H7 (cell line): Measurements from ENCODE around the gene CCDC154. TPM values are rescaled to one million over a fixed set of nuclear protein-coding genes. Genes with fewer than 3 reads are reported as not detected.
A peak's percentile ranks its signal among the peaks of the same experiment; 100 is the strongest.

Experiments
- DNase-seq: peaks from one replicate; pipeline ENCODE4 v3.0.0; 2012
- H3K27me3 ChIP-seq: 2 replicates; pipeline ENCODE4 v1.6.0; 2011; ENCODE audit warnings: mild to moderate bottlenecking, low read length; ENCODE audit not compliant: control insufficient read depth, insufficient read depth
- H3K36me3 ChIP-seq: replicated peaks from 2 replicates; pipeline ENCODE4 v1.5.1; 2011; ENCODE audit warnings: low read length; ENCODE audit not compliant: control insufficient read depth, insufficient read depth
- H3K4me3 ChIP-seq: 2 replicates; pipeline ENCODE4 v1.5.1; 2011; ENCODE audit warnings: low read depth, mild to moderate bottlenecking, control low read depth, low read length, moderate library complexity; ENCODE audit not compliant: insufficient read depth
- total RNA-seq: library from RNA; depleted of rRNA; stranded (reverse); fragments of >200 nt; shearing (Covaris generic); gene quantifications from 2 replicates; pipeline ENCODE4 v1.2.3, GENCODE V29; 2014

Gene CCDC154
- total RNA-seq, 1 experiment from 2014 or later = not detected

DNA sequence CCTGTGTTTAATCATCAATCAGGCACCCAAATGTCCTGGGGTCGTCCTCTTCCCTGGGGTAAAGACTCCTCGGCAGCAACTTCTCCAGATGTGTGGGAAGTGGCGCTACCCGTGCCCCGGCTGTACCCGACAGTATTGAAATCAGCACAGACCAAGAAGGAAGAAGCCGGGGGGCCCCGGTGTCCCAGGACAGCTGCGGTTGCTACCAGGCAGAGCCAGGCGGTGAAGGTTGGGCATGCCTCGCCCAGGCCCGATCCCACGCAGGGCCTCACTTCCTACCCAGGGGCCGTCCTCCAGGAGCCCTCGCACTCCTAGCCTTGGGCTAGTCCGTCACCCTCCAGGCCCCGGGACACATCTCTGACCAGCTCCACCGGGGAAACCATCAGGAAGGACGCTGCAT lies 9.0 kb upstream of the CCDC154 start:
- Histone ChIP-seq H3K36me3 (peaks cover 3% of the 10 kb centered on the region), H3K27me3 (no peaks in the 10 kb centered on the region), H3K4me3 (no peak overlapping the region)
- DNase-seq = no peak

DNA sequence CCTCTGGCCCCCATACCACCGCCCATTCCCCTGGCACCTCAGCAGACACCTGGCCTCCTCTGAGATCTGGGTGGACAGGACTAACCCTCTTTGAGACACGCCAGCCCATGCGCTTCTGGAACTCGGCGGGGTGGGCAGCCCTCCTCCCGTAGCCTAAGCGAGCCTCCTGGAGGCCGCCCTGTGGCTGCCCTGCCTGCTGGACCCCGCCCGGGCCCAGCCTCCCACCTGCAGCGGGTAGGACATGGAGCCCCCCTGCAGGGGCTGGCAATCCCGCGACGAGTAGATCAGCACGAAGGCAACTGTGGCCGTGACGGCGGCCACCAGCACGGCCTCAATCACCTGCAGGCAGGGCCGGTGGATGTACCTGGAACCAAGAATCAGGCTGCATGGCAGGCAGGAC lies 8.2 kb upstream of the CCDC154 start:
- DNase-seq = no peak
- Histone ChIP-seq H3K36me3 (peaks cover 3% of the 10 kb centered on the region), H3K4me3 (no peak overlapping the region), H3K27me3 (no peaks in the 10 kb centered on the region)

GRCh38 chr16:1451702-1452392 lies 7.5 kb upstream of the CCDC154 start:
- no peak overlapping the region for H3K4me3 ChIP-seq
- no peak for DNase-seq
- H3K36me3 ChIP-seq = peaks cover 3% of the 10 kb centered on the region
- no peaks in the 10 kb centered on the region for H3K27me3 ChIP-seq

DNA sequence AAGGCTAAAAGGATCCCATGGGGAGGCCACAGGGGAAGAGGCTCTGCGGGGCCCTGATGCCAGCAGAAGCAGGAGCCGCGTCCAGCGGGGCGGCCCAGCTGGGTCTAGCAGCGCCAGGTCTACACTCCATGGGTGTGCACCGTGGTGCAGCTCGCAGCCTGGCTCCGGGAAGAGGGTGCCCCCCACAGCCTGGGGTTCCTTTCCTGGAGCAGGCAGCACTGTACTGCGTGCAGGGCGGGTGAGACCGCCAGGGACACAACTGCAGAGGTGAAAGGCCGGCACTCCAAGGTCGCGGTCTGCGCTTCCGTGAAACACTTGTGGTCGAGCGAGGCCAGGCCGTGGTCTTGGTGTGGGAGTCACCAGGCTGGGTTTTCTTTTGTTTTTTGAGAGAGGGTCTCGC lies 6.5 kb upstream of the CCDC154 start:
- no peak for DNase-seq
- Histone ChIP-seq H3K4me3 (no peak overlapping the region), H3K27me3 (no peaks in the 10 kb centered on the region), H3K36me3 (peaks cover 3% of the 10 kb centered on the region)

GRCh38 chr16:1450218-1450617 lies 5.9 kb upstream of the CCDC154 start:
- Histone ChIP-seq H3K4me3 (no peak overlapping the region), H3K36me3 (peaks cover 3% of the 10 kb centered on the region), H3K27me3 (no peaks in the 10 kb centered on the region)
- peak; percentile 90 for DNase-seq

- Histone ChIP-seq H3K4me3 (no peak overlapping the region), H3K27me3 (no peaks in the 10 kb centered on the region), H3K36me3 (peaks cover 3% of the 10 kb centered on the region)
- no peak for DNase-seq
Measured at GRCh38 chr16:1449201-1449788, 4.9 kb upstream of the CCDC154 start.

DNA sequence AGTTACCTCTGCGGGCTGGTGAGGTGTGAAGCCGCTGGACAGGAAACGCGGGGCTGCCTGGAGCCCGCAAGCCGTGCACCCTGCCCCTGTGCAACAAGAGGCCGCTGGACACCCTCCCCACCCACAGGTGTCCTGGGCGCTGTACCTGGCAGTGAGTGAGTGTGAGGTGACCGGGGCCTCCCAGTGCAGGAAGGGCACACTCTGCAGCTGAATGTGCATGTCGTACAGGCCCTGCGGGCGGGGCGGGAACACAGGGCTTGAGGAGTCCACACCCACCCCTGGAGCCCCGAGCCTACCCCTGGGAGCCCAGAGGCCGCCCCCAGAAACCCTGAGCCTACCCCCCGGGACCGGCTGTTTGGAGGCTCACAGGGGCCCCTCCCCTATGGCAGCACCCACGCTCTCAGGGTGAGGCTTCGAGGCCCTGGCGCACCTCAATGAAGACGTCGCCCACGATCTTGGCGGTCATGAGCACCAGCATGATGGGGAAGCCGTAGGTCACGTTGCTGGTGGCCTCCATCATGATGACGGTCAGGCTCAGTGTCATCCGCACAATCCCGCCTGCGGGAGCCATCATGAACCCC lies 4.3 kb upstream of the CCDC154 start:
- peaks cover 1% of the 10 kb centered on the region for H3K36me3 ChIP-seq
- DNase-seq = no peak
- no peak overlapping the region for H3K4me3 ChIP-seq
- H3K27me3 ChIP-seq = no peaks in the 10 kb centered on the region

GRCh38 chr16:1447965-1448364 lies 3.6 kb upstream of the CCDC154 start:
- no peak for DNase-seq
- no peaks in the 10 kb centered on the region for H3K27me3 ChIP-seq
- H3K4me3 ChIP-seq = no peak overlapping the region
- H3K36me3 ChIP-seq = no peaks in the 10 kb centered on the region; the same call in none of the 2 replicates

GRCh38 chr16:1446296-1447080 lies 2.1 kb upstream of the CCDC154 start:
- no peaks in the 10 kb centered on the region for H3K27me3 ChIP-seq
- no peak overlapping the region for H3K4me3 ChIP-seq
- H3K36me3 ChIP-seq = no peaks in the 10 kb centered on the region; the same call in none of the 2 replicates
- DNase-seq = no peak

DNA sequence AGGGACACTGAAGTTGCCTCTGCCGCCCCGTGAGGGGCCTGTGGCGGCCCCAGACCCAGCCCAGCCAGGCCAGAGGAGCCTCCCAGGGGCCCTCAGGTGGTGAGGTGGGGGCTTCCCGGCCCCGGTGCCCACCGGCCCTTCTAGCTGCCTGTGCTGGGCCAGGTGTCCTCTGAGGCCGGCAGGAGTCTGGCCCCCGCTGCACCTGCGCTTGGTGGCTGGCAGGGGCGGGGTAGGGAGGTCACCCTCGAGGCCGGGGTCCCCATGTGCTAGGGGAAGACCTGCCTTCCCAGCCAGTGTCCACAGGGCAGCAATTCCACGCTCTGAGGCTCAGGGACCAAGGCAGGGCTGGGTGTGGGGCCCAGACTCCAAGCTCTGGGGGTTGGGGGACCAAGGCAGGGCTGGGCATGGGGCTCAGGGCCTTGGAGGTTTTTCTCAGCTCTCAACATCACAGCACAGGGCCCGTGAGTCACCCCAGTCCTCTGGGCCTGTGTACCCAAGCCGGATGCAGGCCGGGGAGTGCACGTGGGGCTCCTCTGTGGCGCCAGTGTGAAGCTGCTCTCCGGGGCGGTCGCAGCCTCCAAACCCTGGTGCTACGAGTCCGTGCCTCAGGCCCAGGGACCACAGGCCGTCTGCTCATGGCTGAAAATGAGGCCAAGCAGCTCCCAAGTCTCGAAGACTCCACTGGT lies 1.3 kb upstream of the CCDC154 start:
- DNase-seq = no peak
- Histone ChIP-seq H3K27me3 (no peaks in the 10 kb centered on the region), H3K4me3 (no peak overlapping the region), H3K36me3 (no peaks in the 10 kb centered on the region; the same call in 1 of the 2 replicates)

DNA sequence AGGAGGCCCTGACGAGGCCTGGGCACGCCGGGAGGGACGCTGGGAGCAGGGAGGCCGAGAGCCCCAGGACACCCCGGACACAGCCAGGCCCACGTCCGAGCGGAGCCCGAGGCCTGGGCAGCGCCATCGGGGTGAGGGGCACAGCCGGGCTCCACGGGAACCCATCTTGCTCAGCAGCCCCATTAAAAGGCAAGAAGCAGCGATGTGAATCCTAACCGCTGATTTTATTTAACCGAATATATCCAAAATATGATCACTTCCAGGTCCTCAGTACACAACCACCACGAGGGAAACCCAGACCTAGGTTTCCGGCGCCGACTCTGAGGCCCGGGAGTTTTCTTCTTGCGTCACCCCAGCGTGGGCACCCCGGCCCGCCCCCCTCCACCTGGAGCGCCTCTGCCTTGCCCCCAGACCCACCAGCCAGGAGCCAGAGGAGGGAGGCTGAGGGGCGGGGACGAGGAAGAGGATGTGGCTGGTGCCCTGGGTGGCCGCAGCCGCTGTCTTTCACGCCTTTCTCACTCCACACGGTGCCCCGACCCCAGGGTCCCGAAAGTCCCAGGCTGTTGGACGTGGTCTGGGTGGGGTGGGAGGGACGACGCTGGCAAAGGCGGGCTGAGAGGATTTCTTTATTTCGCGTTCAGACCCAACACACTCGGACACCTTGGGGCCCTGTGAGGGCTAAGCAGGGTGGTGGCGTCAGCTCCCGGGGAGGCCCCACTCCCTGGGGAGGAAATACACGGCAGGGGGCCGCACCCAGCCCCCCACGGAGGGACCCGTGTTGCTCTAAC lies 568 bp upstream of the CCDC154 start:
- no peaks in the 10 kb centered on the region; the same call in 1 of the 2 replicates for H3K36me3 ChIP-seq
- H3K4me3 ChIP-seq = no peak overlapping the region
- H3K27me3 ChIP-seq = no peaks in the 10 kb centered on the region
- no peak for DNase-seq

DNA sequence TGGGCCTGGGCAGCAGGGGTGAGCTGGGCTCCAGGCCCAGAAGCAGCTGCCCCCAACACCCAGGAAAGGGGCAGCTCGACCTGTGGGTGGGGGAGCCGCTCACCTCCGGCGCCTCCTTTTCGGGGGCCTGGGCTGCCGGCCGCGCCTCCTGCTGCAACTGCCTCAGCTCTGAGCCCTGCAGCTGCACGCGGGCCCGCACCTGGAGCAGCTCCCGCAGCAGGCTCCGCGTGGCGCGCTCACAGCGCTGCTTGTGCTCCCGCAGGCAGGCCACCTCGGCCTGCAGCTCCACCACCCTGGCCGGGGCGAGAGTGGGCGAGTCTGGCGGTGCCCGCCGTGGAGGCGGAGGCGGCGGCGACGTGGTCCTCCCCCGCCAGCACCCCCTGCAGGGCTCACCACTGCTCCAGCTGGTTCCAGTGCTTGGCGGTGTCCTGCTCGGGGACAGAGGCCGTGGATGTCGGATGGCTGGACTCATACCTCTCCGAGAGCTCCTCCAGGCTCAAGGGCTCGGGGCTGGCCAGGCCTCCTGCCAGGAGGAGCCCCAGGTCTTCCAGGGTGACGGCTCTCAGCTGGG lies 868 bp downstream of the CCDC154 start:
- Histone ChIP-seq H3K27me3 (no peaks in the 10 kb centered on the region), H3K36me3 (no peaks in the 10 kb centered on the region; the same call in 1 of the 2 replicates), H3K4me3 (no peak overlapping the region)
- DNase-seq = peak; percentile 85

DNA sequence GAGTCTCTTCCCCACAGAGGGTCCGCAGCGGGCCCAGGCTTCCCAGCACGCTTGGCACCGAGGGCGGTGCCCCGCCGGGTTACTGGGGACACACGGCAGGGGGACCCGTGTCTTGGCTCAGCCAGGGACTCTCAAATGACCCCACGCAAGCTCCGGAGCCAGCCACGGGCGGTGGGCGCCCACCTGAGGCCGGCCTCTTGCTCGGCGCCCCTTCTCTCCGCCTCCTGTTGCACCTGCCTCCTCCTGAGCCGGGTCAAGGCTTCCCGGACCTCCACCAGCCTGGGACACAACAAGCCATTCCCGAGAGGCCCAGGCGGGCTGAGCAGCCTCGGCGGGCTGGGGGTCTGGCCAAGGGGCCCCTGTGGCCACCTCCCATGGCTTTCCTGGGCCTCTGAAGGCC lies 1.7 kb downstream of the CCDC154 start:
- Histone ChIP-seq H3K27me3 (no peaks in the 10 kb centered on the region), H3K4me3 (no peak overlapping the region), H3K36me3 (no peaks in the 10 kb centered on the region; the same call in 1 of the 2 replicates)
- DNase-seq = peak; percentile 78
